GM12878 (cell line): ENCODE measurements around the gene ARHGEF16. TPM values are rescaled to one million over a fixed set of nuclear protein-coding genes. Genes with fewer than 3 reads are reported as not detected.

Experiments
- ATAC-seq: fragments of 200-7000 bp; cut with Tn5 transposase; 3 replicates; pipeline ENCODE4 v1.9.1; 2020; ENCODE audit warnings: mild to moderate bottlenecking, moderate library complexity
- BruUV-seq: library from RNA; stranded (reverse); fragments of 400-500 nt; replicated peaks from 2 replicates; lab custom pipeline; 2021; lab: Mats Ljungman, UMichigan
- CTCF ChIA-PET: fragments of 300-600 bp; sonication (Branson Sonifier 250); formaldehyde crosslinking; extraction: SDS; loops from one replicate; lab custom pipeline; 2021; ENCODE audit warnings: inconsistent platforms; lab: Yijun Ruan, JAX
- POLR2A ChIA-PET: fragments of 350-600 bp; formaldehyde crosslinking; extraction: SDS; loops from one replicate; lab custom pipeline; 2021; ENCODE audit warnings: inconsistent platforms; lab: Charles Lee
- RAD21 ChIA-PET: fragments of 300-600 bp; sonication (Branson Sonifier 250); formaldehyde crosslinking; loops from one replicate; lab custom pipeline; 2023; ENCODE audit warnings: antibody characterized with exemption; ENCODE audit not compliant: unreplicated experiment; lab: Charles Lee
- SMC1A ChIA-PET: fragments of 300-600 bp; sonication (Branson Sonifier 250); formaldehyde crosslinking; loops from one replicate; lab custom pipeline; 2023; ENCODE audit not compliant: unreplicated experiment, uncharacterized antibody; lab: Charles Lee
- DNase-seq: peaks from one replicate; pipeline ENCODE4 v3.0.0-alpha.2; 2011; ENCODE audit warnings: low read depth, low spot score
- FAIRE-seq: peaks from 3 replicates; lab custom pipeline; 2011; peaks lifted over from hg19 to GRCh38; lab: Jason Lieb, UNC
- H2AFZ ChIP-seq: 2 replicates; pipeline ENCODE4 v1.6.0; 2011; ENCODE audit warnings: low read depth, low read length, control low read depth; ENCODE audit not compliant: control insufficient read depth
- H3K27ac ChIP-seq: 2 replicates; pipeline ENCODE4 v1.5.1; 2011; ENCODE audit warnings: control low read depth; ENCODE audit not compliant: control insufficient read depth, insufficient read depth
- H3K27me3 ChIP-seq, 2 experiments: replicated peaks in 1 of 2; 2 replicates each; pipeline versions ENCODE4 v1.6.0 to v1.6.1; 2011; ENCODE audit warnings: low read length in 1 of 2; ENCODE audit not compliant: control insufficient read depth in 2 of 2, insufficient read depth in 2 of 2
- H3K36me3 ChIP-seq, 2 experiments: 2 replicates each; pipeline ENCODE4 v1.5.1; 2011; ENCODE audit warnings: low read length in 1 of 2; ENCODE audit not compliant: control insufficient read depth in 2 of 2, insufficient read depth in 2 of 2
- H3K4me1 ChIP-seq: 2 replicates; pipeline ENCODE4 v1.6.1; 2011; ENCODE audit warnings: mild to moderate bottlenecking, low read length, moderate library complexity, mixed read lengths; ENCODE audit not compliant: control insufficient read depth, insufficient read depth
- H3K4me2 ChIP-seq: 2 replicates; pipeline ENCODE4 v1.6.0; 2011; ENCODE audit warnings: control low read depth; ENCODE audit not compliant: control insufficient read depth, insufficient read depth
- H3K4me3 ChIP-seq: fragments of 200-600 bp; sonication (generic); 2 replicates; pipeline ENCODE4 v1.5.1; 2016
- H3K79me2 ChIP-seq: 2 replicates; pipeline ENCODE4 v1.6.0; 2011; ENCODE audit warnings: low read length; ENCODE audit not compliant: control insufficient read depth, insufficient read depth
- H3K9ac ChIP-seq: 2 replicates; pipeline ENCODE4 v1.8.0; 2011; ENCODE audit warnings: low read length, control low read depth, mixed read lengths; ENCODE audit not compliant: control insufficient read depth, insufficient read depth
- H3K9me3 ChIP-seq: replicated peaks from 3 replicates; pipeline ENCODE4 v1.5.1; 2011; ENCODE audit warnings: mild to moderate bottlenecking, low read length; ENCODE audit not compliant: control insufficient read depth, insufficient read depth
- H4K20me1 ChIP-seq: 2 replicates; pipeline ENCODE4 v1.6.0; 2011; ENCODE audit not compliant: control insufficient read depth, insufficient read depth
- BHLHE40 ChIP-seq, 2 experiments: fragments of 450-650 bp in 1 of 2; IDR thresholded peaks; 2 replicates each; pipeline ENCODE4 v1.6.1; 2011 to 2017; ENCODE audit warnings: low read depth in 2 of 2, borderline replicate concordance in 1 of 2, improper control_type of control experiment in 1 of 2, low read length in 1 of 2, mild to moderate bottlenecking in 1 of 2
- CEBPZ ChIP-seq: fragments of 150-350 bp; IDR thresholded peaks from 2 replicates; pipeline ENCODE4 v1.6.1; 2016; ENCODE audit warnings: low read depth, low read length
- HDAC2 ChIP-seq: fragments of 200-600 bp; sonication (generic); IDR thresholded peaks from 2 replicates; pipeline ENCODE4 v1.6.1; 2017
- IKZF2 ChIP-seq, 2 experiments: fragments of 450-650 bp; IDR thresholded peaks; 2 replicates each; pipeline ENCODE4 v1.6.1; 2017; ENCODE audit warnings: mild to moderate bottlenecking in 2 of 2, moderate library complexity in 2 of 2
- MXI1 ChIP-seq: fragments of 150-350 bp; IDR thresholded peaks from 2 replicates; pipeline ENCODE4 v1.6.1; 2011; ENCODE audit warnings: low read depth, mild to moderate bottlenecking, inconsistent platforms, low read length, improper control_type of control experiment
- NFIC ChIP-seq: IDR thresholded peaks from 2 replicates; pipeline ENCODE4 v1.6.1; 2012; ENCODE audit warnings: low read depth, mild to moderate bottlenecking, inconsistent platforms, low read length, moderate library complexity
- NR2C1 ChIP-seq: fragments of 450-650 bp; IDR thresholded peaks from 2 replicates; pipeline ENCODE4 v1.6.1; 2017; ENCODE audit warnings: antibody characterized with exemption, mild to moderate bottlenecking, moderate library complexity
- POLR2A ChIP-seq: IDR thresholded peaks from 2 replicates; pipeline ENCODE4 v1.6.1; 2011; ENCODE audit warnings: low read depth, mild to moderate bottlenecking, low read length
- RB1 ChIP-seq: fragments of 450-650 bp; formaldehyde crosslinking; IDR thresholded peaks from 2 replicates; pipeline ENCODE4 v1.6.1; 2017; ENCODE audit warnings: mild to moderate bottlenecking, borderline replicate concordance
- YBX1 ChIP-seq: fragments of 450-650 bp; IDR thresholded peaks from 2 replicates; pipeline ENCODE4 v1.6.1; 2016; ENCODE audit warnings: antibody characterized with exemption
- ZBTB40 ChIP-seq: fragments of 450-650 bp; IDR thresholded peaks from 2 replicates; pipeline ENCODE4 v1.6.1; 2016; ENCODE audit warnings: mild to moderate bottlenecking, moderate library complexity, borderline replicate concordance
- ZNF592 ChIP-seq: fragments of 450-650 bp; IDR thresholded peaks from 2 replicates; pipeline ENCODE4 v1.6.1; 2017; ENCODE audit warnings: mild to moderate bottlenecking, moderate library complexity
- WGBS: methylation state at CpG from one replicate; pipeline ENCODE4 v1.1.6; 2016; ENCODE audit warnings: low lambda C conversion rate; ENCODE audit not compliant: insufficient replicate concordance, insufficient coverage; ENCODE audit errors: missing lambda C conversion rate; 5-methylcytosine and 5-hydroxymethylcytosine counted together
- in situ Hi-C: fragments of 300-500 bp; cut with MboI; formaldehyde crosslinking; loops from 9 replicates; pipeline ENCODE4 v1.14.3; 2018; ENCODE audit warnings: mixed read lengths
- intact Hi-C: fragments of 100-400 bp; cut with micrococcal nuclease; formaldehyde crosslinking; loops from one replicate; pipeline ENCODE4 v1.14.2; 2022; ENCODE audit not compliant: unreplicated experiment
- polyA plus RNA-seq, 11 experiments: library from polyadenylated mRNA; depleted of rRNA in 4 of 11; unstranded in 6 of 11; stranded (reverse) in 5 of 11; fragments of >200 nt; fragmentation: Nextera tagmentation in 4 of 11; fragmentation: Illumina TruSeq in 1 of 11; extraction: Ambion mirVana in 4 of 11; extraction: Trizol in 1 of 11; gene quantifications; 1 replicate in 1 of 11; 2 replicates in 10 of 11; pipeline versions ENCODE4 v1.2.1 to v1.2.3, GENCODE V29; 2011 to 2016; ENCODE audit warnings: inconsistent platforms in 2 of 11, missing spikeins in 2 of 11, low read depth in 1 of 11
- total RNA-seq, 4 experiments: library from RNA; depleted of rRNA in 3 of 4; stranded (reverse); fragments of >200 nt in 3 of 4; fragmentation: Illumina TruSeq in 1 of 4; extraction: Trizol in 1 of 4; gene quantifications; 2 replicates each; pipeline versions ENCODE4 v1.2.1 to v1.2.3, GENCODE V29; 2013 to 2021
- TF ChIP-seq, protein P1 (sequence below): IDR thresholded peaks from 2 replicates; pipeline ENCODE4 v1.6.1; 2011; ENCODE audit warnings: low read depth, low read length, improper control_type of control experiment, borderline replicate concordance

Gene ARHGEF16
- total and polyA plus RNA-seq, 10 of the 15 experiments (the other 5 are each of a cell fraction or from before 2014, with no cell fraction given): not detected

DNA sequence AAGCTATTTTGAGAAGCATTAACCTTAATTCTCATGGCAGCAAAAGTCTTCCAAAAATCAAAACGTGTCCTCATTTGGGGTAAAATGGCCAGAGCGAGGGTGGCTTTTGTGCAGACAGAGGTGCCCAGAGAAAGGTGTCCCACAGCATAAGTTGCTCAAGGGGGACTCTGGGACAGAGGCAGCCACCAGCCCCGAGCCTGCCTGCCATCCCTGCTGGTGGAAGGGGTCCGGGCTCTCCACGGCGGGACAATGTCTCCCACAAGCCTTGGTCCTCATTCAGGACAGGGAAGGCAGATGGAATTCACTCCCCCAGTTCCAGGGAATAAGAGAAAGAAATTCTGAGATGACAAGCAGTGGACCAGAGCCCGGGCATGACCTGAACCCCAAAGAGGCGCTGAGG lies 12.6 kb upstream of the ARHGEF16 start:
- 17% methylated on average over 8 of the region's 8 CpGs for WGBS
- no peaks in the 10 kb centered on the region for H3K36me3 ChIP-seq
- H3K4me3 ChIP-seq: no peak overlapping the region
- ChIA-PET SMC1A (no interaction called here), RAD21 (interaction anchor here (1.4 kb wide), 1 partner anchor 11 kb away, joined by 4 read pairs; no protein-coding TSS in a partner anchor), POLR2A (no interaction called here), CTCF (no interaction called here)
- no peaks in the 10 kb centered on the region for H3K9me3 ChIP-seq
- H4K20me1 ChIP-seq: no peaks in the 10 kb centered on the region
- in situ Hi-C loops (no loop called here), intact Hi-C loops (no loop called here)
- ATAC-seq: no peak
- H3K79me2 ChIP-seq: no peaks in the 10 kb centered on the region
- no peak overlapping the region for H3K4me2 ChIP-seq
- H2AFZ ChIP-seq: no peak overlapping the region
- no peak for DNase-seq
- H3K4me1 ChIP-seq: no peaks in the 10 kb centered on the region
- H3K27me3 ChIP-seq: peaks cover 0 to 4% of the 10 kb centered on the region in 2 experiments; a peak in 2 of 4 replicates
- no peak for FAIRE-seq
- no TSS peak for BruUV-seq
- H3K9ac ChIP-seq: no peak overlapping the region
- H3K27ac ChIP-seq: no peak overlapping the region
- TF ChIP-seq NFIC (no peak), CEBPZ (no peak), ZBTB40 (no peak), IKZF2 (IDR thresholded peaks at IDR 0.05) (no peak), HDAC2 (no peak), BHLHE40 (IDR thresholded peaks at IDR 0.05; ENCODE audit: borderline replicate concordance in 1 of 2, low read depth in 2 of 2, low read length in 1 of 2) (no peak), NR2C1 (no peak), POLR2A (no peak), ZNF592 (no peak), RB1 (no peak), YBX1 (no peak), MXI1 (no peak)
- TF ChIP-seq, protein P1, sequence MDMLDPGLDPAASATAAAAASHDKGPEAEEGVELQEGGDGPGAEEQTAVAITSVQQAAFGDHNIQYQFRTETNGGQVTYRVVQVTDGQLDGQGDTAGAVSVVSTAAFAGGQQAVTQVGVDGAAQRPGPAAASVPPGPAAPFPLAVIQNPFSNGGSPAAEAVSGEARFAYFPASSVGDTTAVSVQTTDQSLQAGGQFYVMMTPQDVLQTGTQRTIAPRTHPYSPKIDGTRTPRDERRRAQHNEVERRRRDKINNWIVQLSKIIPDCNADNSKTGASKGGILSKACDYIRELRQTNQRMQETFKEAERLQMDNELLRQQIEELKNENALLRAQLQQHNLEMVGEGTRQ: no peak
